ENCODE data around the gene ZFYVE28.

Gene ZFYVE28

GRCh38 chr4:2365054-2365912 is 53.2 kb downstream of the ZFYVE28 start:
- DNase-seq: no peak

GRCh38 chr4:2364654-2365053 is 53.8 kb downstream of the ZFYVE28 start:
- no peak for DNase-seq

- no peak for DNase-seq
These were observed 54.3 kb downstream of the ZFYVE28 start for GRCh38 chr4:2363951-2364653.

- no peak for DNase-seq
These were observed 55.3 kb downstream of the ZFYVE28 start for GRCh38 chr4:2363056-2363721.

- no peak for DNase-seq
These were observed 56.0 kb downstream of the ZFYVE28 start for GRCh38 chr4:2362266-2363055.

- DNase-seq: no peak
These were observed 56.8 kb downstream of the ZFYVE28 start for GRCh38 chr4:2361366-2362265.

GRCh38 chr4:2360396-2360730 is 58.1 kb downstream of the ZFYVE28 start:
- DNase-seq: no peak

GRCh38 chr4:2359591-2360395 is 58.7 kb downstream of the ZFYVE28 start:
- no peak for DNase-seq

GRCh38 chr4:2357821-2358745 is 60.4 kb downstream of the ZFYVE28 start:
- DNase-seq: no peak

GRCh38 chr4:2356123-2357069 is 62.0 kb downstream of the ZFYVE28 start:
- no peak for DNase-seq

- no peak for DNase-seq
These were observed 63.7 kb downstream of the ZFYVE28 start for GRCh38 chr4:2354760-2355159.

- no peak for DNase-seq
These were observed 64.3 kb downstream of the ZFYVE28 start for GRCh38 chr4:2354118-2354517.

- DNase-seq: no peak
These were observed 65.0 kb downstream of the ZFYVE28 start for GRCh38 chr4:2353222-2354107.

GRCh38 chr4:2352729-2353221 is 65.7 kb downstream of the ZFYVE28 start:
- no peak for DNase-seq

GRCh38 chr4:2352171-2352570 is 66.3 kb downstream of the ZFYVE28 start:
- no peak for DNase-seq

GRCh38 chr4:2350982-2351381 is 67.5 kb downstream of the ZFYVE28 start:
- DNase-seq: no peak

GRCh38 chr4:2348786-2349185 is 69.7 kb downstream of the ZFYVE28 start:
- DNase-seq: no peak
